Gastroesophageal sphincter (tissue), 4 donors: ENCODE results near the gene ATG14. TPM values are rescaled to one million over a fixed set of nuclear protein-coding genes. Genes with fewer than 3 reads are reported as not detected.

Source experiments
- ATAC-seq: fragments of 150-250 bp; one replicate; pipeline ENCODE4 v1.9.1; 2016; ENCODE audit warnings: mild to moderate bottlenecking, moderate library complexity
- H3K27ac ChIP-seq, 4 donors: fragments of 200-600 bp; sonication (generic) in 3 of 4; 1 replicate in 3 of 4; 2 replicates in 1 of 4; pipeline ENCODE4 v1.5.1; 2016 to 2019
- H3K27me3 ChIP-seq: fragments of 200-600 bp; sonication (generic); one replicate; pipeline ENCODE4 v1.5.1; 2019
- H3K36me3 ChIP-seq, 2 donors: fragments of 200-600 bp; sonication (generic); one replicate each; pipeline ENCODE4 v1.5.1; 2019; ENCODE audit warnings: control low read depth in 1 of 2
- H3K4me1 ChIP-seq, 3 donors: fragments of 200-600 bp; sonication (generic); 1 replicate in 2 of 3; 2 replicates in 1 of 3; pipeline ENCODE4 v1.5.1; 2016 to 2019; ENCODE audit warnings: control low read depth in 2 of 3
- H3K4me3 ChIP-seq, 2 donors: fragments of 200-600 bp; sonication (generic); one replicate each; pipeline ENCODE4 v1.5.1; 2019; ENCODE audit warnings: mild to moderate bottlenecking in 1 of 2, moderate library complexity in 1 of 2
- H3K9me3 ChIP-seq, 3 donors: fragments of 200-600 bp; sonication (generic); one replicate each; pipeline ENCODE4 v1.5.1; 2017 to 2019; ENCODE audit warnings: control low read depth in 2 of 3
- CTCF ChIP-seq, 4 experiments: fragments of 200-600 bp in 2 of 4; fragments of 450-650 bp in 2 of 4; sonication (generic) in 1 of 4; IDR thresholded peaks; one replicate each; pipeline ENCODE4 v1.5.1; 2017 to 2019; ENCODE audit warnings: antibody characterized with exemption in 4 of 4, mild to moderate bottlenecking in 2 of 4, moderate library complexity in 2 of 4
- EP300 ChIP-seq: sonication (generic); formaldehyde crosslinking; IDR thresholded peaks from one replicate; pipeline ENCODE4 v1.6.1; 2017; ENCODE audit warnings: antibody characterized with exemption, mild to moderate bottlenecking
- POLR2A ChIP-seq, 2 donors: fragments of 450-650 bp; IDR thresholded peaks; one replicate each; pipeline ENCODE4 v1.6.1; 2017; ENCODE audit warnings: antibody characterized with exemption in 2 of 2, mild to moderate bottlenecking in 2 of 2, moderate library complexity in 1 of 2
- POLR2AphosphoS5 ChIP-seq: sonication (generic); formaldehyde crosslinking; IDR thresholded peaks from one replicate; pipeline ENCODE4 v1.6.1; 2017; ENCODE audit warnings: antibody characterized with exemption
- WGBS, 2 donors: methylation state at CpG; one replicate each; pipeline ENCODE4 v1.1.5; 2018; ENCODE audit warnings: low coverage in 1 of 2; 5-methylcytosine and 5-hydroxymethylcytosine counted together
- total RNA-seq, 4 donors: library from RNA; depleted of rRNA; stranded (reverse); fragments of >200 nt; gene quantifications; one replicate each; pipeline ENCODE4 v1.1.0, GENCODE V29; 2016

The ATG14 gene
- total RNA-seq, 4 donors from 2014 or later = 16.4 to 29.9 (median 18.1) TPM

DNA sequence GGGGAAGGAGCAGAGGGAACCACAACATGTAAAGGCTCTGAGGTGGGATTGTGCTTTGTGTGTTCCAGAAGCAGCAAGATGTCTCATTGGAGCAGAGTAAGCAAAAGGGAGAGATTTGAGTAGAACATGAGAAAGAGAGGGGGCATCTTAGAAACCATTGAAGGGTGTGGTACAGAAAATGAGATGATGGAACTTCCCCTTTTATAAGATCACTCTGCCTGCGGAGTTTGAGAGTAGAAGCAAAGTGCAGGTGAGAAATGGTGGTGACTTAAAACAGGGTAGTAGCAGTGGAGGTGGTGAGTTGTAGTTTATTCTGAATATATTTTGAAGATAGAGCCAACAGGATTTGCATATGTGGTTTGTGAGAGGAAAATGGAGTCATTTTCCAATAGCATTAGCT, 84.5 kb downstream of the ATG14 start:
- H3K36me3 ChIP-seq = no peaks in the 10 kb centered on the region
- no peaks in the 10 kb centered on the region for H3K27me3 ChIP-seq
- H3K4me3 ChIP-seq = no peak overlapping the region
- H3K4me1 ChIP-seq = peaks cover 0 to 44% (median 4%) of the 10 kb centered on the region in 3 donors
- no peak for ATAC-seq
- WGBS, 2 donors = 75 to 100% methylated on average over 1 of the region's 1 CpG
- no peak overlapping the region for H3K27ac ChIP-seq
- H3K9me3 ChIP-seq = no peaks in the 10 kb centered on the region
- TF ChIP-seq EP300 (no peak), POLR2A (IDR thresholded peaks at IDR 0.05) (no peak), CTCF (IDR thresholded peaks at IDR 0.05) (no peak), POLR2AphosphoS5 (no peak)

DNA sequence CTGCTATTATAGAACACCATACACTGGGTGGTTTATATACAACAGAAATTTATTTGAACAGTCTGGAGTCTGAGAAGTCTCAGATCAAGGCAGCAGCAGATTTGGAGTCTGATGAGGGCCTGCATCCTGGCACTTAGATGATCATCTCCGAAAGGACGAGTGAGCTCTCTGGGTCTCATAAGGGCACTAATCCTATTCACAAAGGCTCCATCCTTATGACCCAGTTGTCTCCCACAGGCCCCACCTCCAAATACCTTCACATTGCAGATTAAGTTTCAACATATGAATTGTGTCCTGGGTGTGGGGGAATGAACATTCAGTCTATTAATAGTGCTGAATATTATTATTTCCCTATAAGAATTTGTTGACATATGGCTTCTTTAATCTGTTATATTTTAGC, 86.8 kb downstream of the ATG14 start:
- Histone ChIP-seq H3K27ac (no peak overlapping the region), H3K4me3 (no peak overlapping the region), H3K36me3 (no peaks in the 10 kb centered on the region), H3K9me3 (no peaks in the 10 kb centered on the region), H3K27me3 (no peaks in the 10 kb centered on the region), H3K4me1 (peaks cover 0 to 30% (median 3%) of the 10 kb centered on the region in 3 donors)
- WGBS, 2 donors = 47 to 100% methylated on average over 2 of the region's 2 CpGs
- TF ChIP-seq POLR2A (IDR thresholded peaks at IDR 0.05) (no peak), CTCF (IDR thresholded peaks at IDR 0.05) (no peak), POLR2AphosphoS5 (no peak), EP300 (no peak)
- ATAC-seq = no peak

DNA sequence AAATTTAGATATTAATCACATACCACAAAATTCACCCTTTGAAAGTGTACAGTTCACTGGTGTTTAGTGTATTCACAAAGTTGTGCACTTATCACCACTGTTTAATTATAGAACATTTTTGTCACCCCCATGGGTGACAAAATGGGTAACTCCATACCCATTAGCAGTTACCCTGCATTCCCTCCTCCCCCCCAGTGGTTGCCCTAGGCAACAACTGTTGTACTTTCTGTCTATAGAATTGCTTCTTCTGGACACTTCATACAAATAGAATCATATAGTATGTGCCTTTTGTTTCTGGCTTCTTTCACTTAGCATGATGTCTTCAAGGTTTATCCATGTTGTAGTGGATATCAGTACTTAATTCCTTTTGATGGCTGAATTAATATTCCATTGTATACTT, 87.7 kb downstream of the ATG14 start:
- no peak for TF ChIP-seq EP300
- no peak for TF ChIP-seq POLR2A (IDR thresholded peaks at IDR 0.05)
- no peak for TF ChIP-seq CTCF (IDR thresholded peaks at IDR 0.05)
- TF ChIP-seq POLR2AphosphoS5 = no peak

GRCh38 chr14:55318694-55319093, 92.9 kb downstream of the ATG14 start:
- H3K9me3 ChIP-seq = no peaks in the 10 kb centered on the region
- ATAC-seq = no peak
- no peaks in the 10 kb centered on the region for H3K27me3 ChIP-seq
- no peaks in the 10 kb centered on the region for H3K4me1 ChIP-seq
- H3K36me3 ChIP-seq = peaks cover 0 to 19% of the 10 kb centered on the region in 2 donors
- WGBS, 2 donors = 100% methylated on average over 1 of the region's 1 CpG
- no peak overlapping the region for H3K4me3 ChIP-seq
- TF ChIP-seq EP300 (no peak), POLR2A (IDR thresholded peaks at IDR 0.05) (no peak)
- H3K27ac ChIP-seq = no peak overlapping the region

More for the DNA sequence above, 87.7 kb downstream of the ATG14 start:
- peaks cover 0 to 20% (median 0%) of the 10 kb centered on the region in 3 donors for H3K4me1 ChIP-seq
- H3K27ac ChIP-seq = no peak overlapping the region
- H3K27me3 ChIP-seq = no peaks in the 10 kb centered on the region
- no peak for ATAC-seq
- no peaks in the 10 kb centered on the region for H3K9me3 ChIP-seq
- H3K4me3 ChIP-seq = no peak overlapping the region
- no peaks in the 10 kb centered on the region for H3K36me3 ChIP-seq

DNA sequence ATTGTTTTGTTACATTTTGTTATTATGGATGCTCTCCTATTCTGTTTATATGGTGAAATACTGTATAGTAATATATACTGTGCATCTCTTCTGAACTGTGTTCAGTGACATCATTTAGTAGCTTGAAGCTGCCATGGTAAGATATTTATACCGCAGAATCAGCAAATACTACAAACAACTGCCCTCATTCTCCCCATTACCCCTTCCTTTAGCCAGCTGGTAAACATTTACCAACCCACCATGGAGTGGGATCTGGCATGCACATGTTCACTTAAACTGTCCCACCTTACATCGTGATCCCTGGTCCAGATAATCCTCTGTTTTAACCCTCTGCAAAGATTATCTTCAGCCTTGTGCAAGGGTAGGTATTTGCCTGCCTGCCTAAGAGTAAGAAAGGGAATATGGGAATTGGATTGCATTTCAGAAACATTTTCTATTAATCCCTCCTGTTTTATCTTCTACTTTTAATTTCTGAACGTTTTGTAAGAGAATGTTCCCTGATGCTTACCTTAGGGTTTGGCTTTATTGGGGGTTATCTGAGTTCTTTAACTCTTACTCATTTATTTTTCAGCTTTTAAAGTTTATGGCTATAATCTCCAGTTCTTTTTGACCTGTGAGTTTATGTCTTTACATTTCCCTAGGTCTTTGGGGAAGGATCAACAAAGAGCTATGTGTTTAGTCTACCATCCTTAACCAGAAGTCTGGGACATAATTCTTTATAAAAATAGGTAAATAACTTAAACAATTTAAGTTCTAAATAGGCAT, 93.9 kb downstream of the ATG14 start:
- no peak for ATAC-seq
- no peaks in the 10 kb centered on the region for H3K27me3 ChIP-seq
- H3K4me1 ChIP-seq = no peaks in the 10 kb centered on the region
- no peak overlapping the region for H3K27ac ChIP-seq
- 53 to 83% methylated on average over 2 to 3 of the region's 3 CpGs for WGBS, 2 donors
- H3K9me3 ChIP-seq = peaks cover 0 to 4% (median 0%) of the 10 kb centered on the region in 3 donors
- no peak overlapping the region for H3K4me3 ChIP-seq
- H3K36me3 ChIP-seq = peaks cover 0 to 22% of the 10 kb centered on the region in 2 donors
- TF ChIP-seq EP300 (no peak), POLR2AphosphoS5 (no peak), CTCF (IDR thresholded peaks at IDR 0.05) (no peak), POLR2A (IDR thresholded peaks at IDR 0.05) (no peak)
